GM21423 (cell line): ENCODE results near the gene MAGEA6.
"Not testable (repeated sequence)": the region's sequence is repeated elsewhere in the genome, so short reads cannot be mapped to it uniquely, and the experiment has no call there.

Source experiments
- ATAC-seq: cut with Tn5 transposase; IDR thresholded peaks from one replicate; pipeline ENCODE4 v1.9.1; 2021; ENCODE audit warnings: mild to moderate bottlenecking, moderate library complexity; ENCODE audit not compliant: unreplicated experiment

The MAGEA6 gene

GRCh38 chrX:152769549-152770289 lies at the start of gene MAGEA6:
Gene MAGEA6, minus strand, starts transcription at chrX:152769689. Its CDS starts 2,039 bp downstream, at chrX:152767650.
- ATAC-seq = not testable (repeated sequence)

- no peak for ATAC-seq
Observed at GRCh38 chrX:152819266-152819665, 49.8 kb upstream of the MAGEA6 start.

- no peak for ATAC-seq
Observed at GRCh38 chrX:152818356-152818755, 48.9 kb upstream of the MAGEA6 start.

GRCh38 chrX:152817078-152817764 lies 47.7 kb upstream of the MAGEA6 start:
- no peak for ATAC-seq

- ATAC-seq = no peak
Observed at GRCh38 chrX:152814048-152814447, 44.6 kb upstream of the MAGEA6 start.

GRCh38 chrX:152813206-152813605 lies 43.7 kb upstream of the MAGEA6 start:
- ATAC-seq = no peak

GRCh38 chrX:152810403-152810802 lies 40.9 kb upstream of the MAGEA6 start:
- ATAC-seq = no peak

GRCh38 chrX:152806035-152806434 lies 36.5 kb upstream of the MAGEA6 start:
- ATAC-seq = no peak

- no peak for ATAC-seq
Observed at GRCh38 chrX:152798945-152799344, 29.5 kb upstream of the MAGEA6 start.

- ATAC-seq = not testable (repeated sequence)
Observed at GRCh38 chrX:152787062-152787461, 17.6 kb upstream of the MAGEA6 start.

GRCh38 chrX:152766562-152766961 lies 2.9 kb downstream of the MAGEA6 start:
- not testable (repeated sequence) for ATAC-seq

- not testable (repeated sequence) for ATAC-seq
Observed at GRCh38 chrX:152761582-152761981, 7.9 kb downstream of the MAGEA6 start.

GRCh38 chrX:152759544-152759943 lies 9.9 kb downstream of the MAGEA6 start:
- not testable (repeated sequence) for ATAC-seq

GRCh38 chrX:152758918-152759317 lies 10.6 kb downstream of the MAGEA6 start, which contains the start of gene CSAG3:
Gene CSAG3, plus strand, starts transcription at chrX:152759218.
- not testable (repeated sequence) for ATAC-seq

GRCh38 chrX:152754871-152755270 lies 14.6 kb downstream of the MAGEA6 start:
- ATAC-seq = not testable (repeated sequence)

GRCh38 chrX:152753686-152754650 lies 15.5 kb downstream of the MAGEA6 start, which contains the start of gene MAGEA2:
Gene MAGEA2, minus strand, starts transcription at chrX:152753842. Its CDS starts 2,479 bp downstream, at chrX:152751363.
- ATAC-seq = not testable (repeated sequence)

- no peak for ATAC-seq
Observed at GRCh38 chrX:152738560-152738959, 30.9 kb downstream of the MAGEA6 start.

GRCh38 chrX:152736528-152736927 lies 33.0 kb downstream of the MAGEA6 start:
- not testable (repeated sequence) for ATAC-seq

GRCh38 chrX:152735860-152736511 lies 33.5 kb downstream of the MAGEA6 start:
- ATAC-seq = no peak

- ATAC-seq = no peak
Observed at GRCh38 chrX:152735101-152735500, 34.4 kb downstream of the MAGEA6 start.
